Spleen (tissue), 11 donors: ENCODE measurements around the gene GDPD5. TPM values are rescaled to one million over a fixed set of nuclear protein-coding genes. Genes with fewer than 3 reads are reported as not detected.

Experiments
- DNase-seq: peaks from one replicate; pipeline ENCODE4 v3.0.0-alpha.2; 2020
- H3K27ac ChIP-seq, 8 donors: fragments of 200-600 bp; sonication (generic) in 7 of 8; 1 replicate in 4 of 8; 2 replicates in 4 of 8; pipeline versions ENCODE4 v1.5.0 to v1.8.0; 2016 to 2021; ENCODE audit warnings: inconsistent platforms in 4 of 8, mild to moderate bottlenecking in 4 of 8, moderate library complexity in 1 of 8
- H3K27me3 ChIP-seq, 7 donors: fragments of 200-600 bp; sonication (generic) in 6 of 7; replicated peaks in 1 of 7; 1 replicate in 4 of 7; 2 replicates in 3 of 7; pipeline versions ENCODE4 v1.5.0 to v1.8.0; 2016 to 2021; ENCODE audit warnings: inconsistent platforms in 3 of 7, mild to moderate bottlenecking in 1 of 7
- H3K36me3 ChIP-seq, 6 donors: fragments of 200-600 bp; sonication (generic) in 5 of 6; 1 replicate in 4 of 6; 2 replicates in 2 of 6; pipeline versions ENCODE4 v1.5.0 to v1.8.0; 2016 to 2021; ENCODE audit warnings: inconsistent platforms in 2 of 6
- H3K4me1 ChIP-seq, 6 donors: fragments of 200-600 bp; sonication (generic) in 5 of 6; 1 replicate in 3 of 6; 2 replicates in 3 of 6; pipeline versions ENCODE4 v1.5.0 to v1.8.0; 2016 to 2021; ENCODE audit warnings: inconsistent platforms in 3 of 6
- H3K4me3 ChIP-seq, 8 donors: fragments of 200-600 bp; sonication (generic) in 7 of 8; 1 replicate in 4 of 8; 2 replicates in 4 of 8; pipeline versions ENCODE4 v1.5.0 to v1.8.0; 2016 to 2021; ENCODE audit warnings: inconsistent platforms in 4 of 8, mild to moderate bottlenecking in 4 of 8, moderate library complexity in 2 of 8
- H3K9me3 ChIP-seq, 8 donors: fragments of 200-600 bp; sonication (generic) in 7 of 8; 1 replicate in 4 of 8; 2 replicates in 4 of 8; pipeline versions ENCODE4 v1.5.0 to v1.8.0; 2016 to 2021; ENCODE audit warnings: inconsistent platforms in 4 of 8
- POLR2A ChIP-seq, 3 donors: fragments of 450-650 bp; IDR thresholded peaks; one replicate each; pipeline ENCODE4 v1.5.1; 2017; ENCODE audit warnings: antibody characterized with exemption in 3 of 3, mild to moderate bottlenecking in 1 of 3
- POLR2AphosphoS5 ChIP-seq, 3 donors: sonication (generic); formaldehyde crosslinking; IDR thresholded peaks; one replicate each; pipeline ENCODE4 v1.5.1; 2017; ENCODE audit warnings: antibody characterized with exemption in 3 of 3
- WGBS, 5 donors: extraction: QIAGEN DNeasy Blood & Tissue Kit in 3 of 5; methylation state at CpG; one replicate each; pipeline versions ENCODE4 v1.1.5 to v1.1.7; 2013 to 2018; 5-methylcytosine and 5-hydroxymethylcytosine counted together
- intact Hi-C: fragments of 100-400 bp; cut with DNase I; formaldehyde crosslinking; loops from one replicate; pipeline ENCODE4 v1.15.0; 2023; ENCODE audit warnings: low total_unique reads
- polyA plus RNA-seq, 3 donors: library from polyadenylated mRNA; stranded (reverse); fragments of 200-250 nt; gene quantifications; one replicate each; pipeline ENCODE4 v1.2.1, GENCODE V29; 2013
- small RNA-seq, 4 donors: library from RNA; depleted of rRNA; stranded (forward); fragments of <200 nt; gene quantifications; one replicate each; pipeline ENCODE3, GENCODE V24; 2016
- total RNA-seq, 7 donors: library from RNA; depleted of rRNA in 3 of 7; stranded (reverse); fragments of >200 nt in 3 of 7; fragmentation: NEBNext Ultra II Directional in 4 of 7; extraction: Animal tissue kit (Norgen Biotek cat#: 25700) in 4 of 7; gene quantifications; one replicate each; pipeline versions ENCODE4 v1.1.0 to v1.2.1, GENCODE V29; 2016 to 2021
- TF ChIP-seq, protein P1 (sequence below), 11 experiments: fragments of 200-600 bp in 7 of 11; fragments of 450-650 bp in 4 of 11; sonication (generic) in 4 of 11; IDR thresholded peaks in 8 of 11; conservative IDR thresholded peaks in 3 of 11; 1 replicate in 7 of 11; 2 replicates in 4 of 11; pipeline versions ENCODE4 v1.4.0 to v1.8.0; 2016 to 2021; ENCODE audit warnings: antibody characterized with exemption in 11 of 11, inconsistent platforms in 4 of 11, mild to moderate bottlenecking in 1 of 11
- donor health status: healthy with polysubstance abuse.
- donor health status: DM: no; HTN: no; CAD: no; lungs with moderate emphysema.
- donor health status: DM: no; HTN: no; CAD: no.
- donor health status: Bipolar disorder and iron deficiency.
- donor health status: healthy.
- donor health status: DM: no; HTN: no; CAD: no.
- donor health status: DM: yes; HTN: yes; CAD: no.

Gene GDPD5
- total and polyA plus RNA-seq, 10 donors = 44.6 to 273 (median 146) TPM

DNA sequence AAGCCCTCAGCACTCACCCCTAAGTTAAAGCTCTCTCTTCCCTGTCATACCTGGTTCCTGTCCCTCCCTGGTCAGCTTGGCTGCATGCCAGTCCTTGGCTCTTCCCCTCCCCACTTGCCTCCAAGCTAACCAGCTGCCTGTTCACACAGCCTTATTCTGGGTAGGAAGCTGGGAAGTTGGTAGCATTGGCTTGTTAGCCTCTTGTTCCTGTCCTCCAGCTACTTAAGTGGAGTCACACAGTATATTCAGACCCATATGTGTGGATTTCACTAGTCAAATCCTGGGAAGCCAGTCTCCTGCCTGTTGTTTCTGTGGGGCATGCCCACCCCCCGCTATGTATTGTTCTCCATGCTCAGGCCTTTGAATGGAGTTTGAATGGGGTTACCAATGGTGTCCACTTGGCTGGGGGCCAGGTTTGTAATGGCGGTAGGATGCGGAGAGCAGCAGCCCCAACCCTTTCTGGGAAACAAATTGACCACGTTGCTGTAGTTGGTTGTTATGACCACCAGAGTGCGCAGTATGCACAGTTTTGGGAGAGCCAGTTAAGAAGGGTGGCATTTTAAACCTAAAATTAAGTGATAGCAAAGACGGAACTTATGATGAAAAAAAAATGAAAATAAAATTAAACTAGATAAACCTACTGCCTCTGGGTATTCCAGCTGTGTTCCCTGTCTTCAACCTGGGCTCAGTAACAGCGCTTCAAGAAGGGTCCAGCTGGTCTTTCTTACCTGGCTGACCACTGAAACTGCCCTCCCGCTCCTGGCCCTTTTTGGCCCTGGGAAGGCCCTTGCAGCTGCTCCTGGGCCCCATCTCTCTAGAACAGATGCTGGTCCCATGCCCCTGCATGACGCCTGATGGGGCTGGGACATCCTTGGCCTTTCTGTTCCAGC, 137.1 kb downstream of the GDPD5 start:
- Histone ChIP-seq H3K27ac (peak overlapping the region in 6 of 8 donors; percentile 47 to 77 (median 62)), H3K27me3 (peaks cover 0 to 10% (median 0%) of the 10 kb centered on the region in 7 donors), H3K4me3 (no peak overlapping the region), H3K36me3 (no peaks in the 10 kb centered on the region), H3K9me3 (no peaks in the 10 kb centered on the region), H3K4me1 (peaks cover 3 to 30% (median 22%) of the 10 kb centered on the region in 6 donors)
- peak; percentile 83 for DNase-seq
- intact Hi-C loops = no loop called here
- 26 to 30% (median 29%) methylated on average over 9 of the region's 9 CpGs for WGBS, 5 donors
- TF ChIP-seq, protein P1, sequence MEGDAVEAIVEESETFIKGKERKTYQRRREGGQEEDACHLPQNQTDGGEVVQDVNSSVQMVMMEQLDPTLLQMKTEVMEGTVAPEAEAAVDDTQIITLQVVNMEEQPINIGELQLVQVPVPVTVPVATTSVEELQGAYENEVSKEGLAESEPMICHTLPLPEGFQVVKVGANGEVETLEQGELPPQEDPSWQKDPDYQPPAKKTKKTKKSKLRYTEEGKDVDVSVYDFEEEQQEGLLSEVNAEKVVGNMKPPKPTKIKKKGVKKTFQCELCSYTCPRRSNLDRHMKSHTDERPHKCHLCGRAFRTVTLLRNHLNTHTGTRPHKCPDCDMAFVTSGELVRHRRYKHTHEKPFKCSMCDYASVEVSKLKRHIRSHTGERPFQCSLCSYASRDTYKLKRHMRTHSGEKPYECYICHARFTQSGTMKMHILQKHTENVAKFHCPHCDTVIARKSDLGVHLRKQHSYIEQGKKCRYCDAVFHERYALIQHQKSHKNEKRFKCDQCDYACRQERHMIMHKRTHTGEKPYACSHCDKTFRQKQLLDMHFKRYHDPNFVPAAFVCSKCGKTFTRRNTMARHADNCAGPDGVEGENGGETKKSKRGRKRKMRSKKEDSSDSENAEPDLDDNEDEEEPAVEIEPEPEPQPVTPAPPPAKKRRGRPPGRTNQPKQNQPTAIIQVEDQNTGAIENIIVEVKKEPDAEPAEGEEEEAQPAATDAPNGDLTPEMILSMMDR (IDR thresholded peaks at IDR 0.05 in 8 of 11, conservative IDR thresholded peaks at IDR 0.05 in 3 of 11) = peak; percentile 80 to 90 (median 85)
- TF ChIP-seq POLR2A (IDR thresholded peaks at IDR 0.05) (no peak), POLR2AphosphoS5 (IDR thresholded peaks at IDR 0.05) (peak in 2 of 3 donors; percentile 43 to 50)

DNA sequence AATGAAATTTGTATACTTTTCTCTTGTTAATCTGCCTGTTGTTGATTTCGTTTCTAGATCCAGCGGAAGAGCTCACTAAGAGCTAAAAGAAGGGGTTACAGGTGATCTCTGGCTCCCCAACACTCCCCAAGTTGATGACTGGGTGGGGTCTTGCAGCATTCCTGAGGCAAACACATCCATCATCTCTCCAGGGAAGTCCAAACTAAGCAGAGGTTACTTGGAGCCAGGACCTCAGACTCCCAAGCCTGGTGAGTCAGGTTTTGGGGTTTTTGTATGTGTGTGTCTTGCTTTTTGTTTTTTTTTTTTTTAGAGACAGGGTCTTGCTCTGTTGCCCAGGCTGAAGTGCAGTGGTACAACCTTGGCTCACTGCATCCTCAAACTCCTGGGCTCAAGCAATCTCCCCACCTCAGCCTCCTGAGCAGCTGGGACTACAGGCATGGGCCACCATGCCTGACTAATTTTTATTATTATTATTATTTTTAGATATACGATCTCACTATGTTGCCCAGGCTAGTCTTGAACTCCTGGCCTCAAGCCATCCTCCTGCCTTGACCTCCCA, 137.9 kb downstream of the GDPD5 start:
- Histone ChIP-seq H3K27ac (peak overlapping the region in 5 of 8 donors; percentile 53 to 77 (median 64)), H3K9me3 (no peaks in the 10 kb centered on the region), H3K36me3 (no peaks in the 10 kb centered on the region), H3K4me3 (no peak overlapping the region), H3K4me1 (peaks cover 3 to 36% (median 29%) of the 10 kb centered on the region in 6 donors), H3K27me3 (peaks cover 0 to 10% (median 0%) of the 10 kb centered on the region in 7 donors)
- 63 to 84% (median 79%) methylated on average over 3 of the region's 3 CpGs for WGBS, 5 donors
- TF ChIP-seq, protein P1 (IDR thresholded peaks at IDR 0.05 in 8 of 11, conservative IDR thresholded peaks at IDR 0.05 in 3 of 11) = no peak
- TF ChIP-seq POLR2AphosphoS5 (IDR thresholded peaks at IDR 0.05) = no peak
- no peak for TF ChIP-seq POLR2A (IDR thresholded peaks at IDR 0.05)
- DNase-seq = no peak
- intact Hi-C loops = no loop called here

DNA sequence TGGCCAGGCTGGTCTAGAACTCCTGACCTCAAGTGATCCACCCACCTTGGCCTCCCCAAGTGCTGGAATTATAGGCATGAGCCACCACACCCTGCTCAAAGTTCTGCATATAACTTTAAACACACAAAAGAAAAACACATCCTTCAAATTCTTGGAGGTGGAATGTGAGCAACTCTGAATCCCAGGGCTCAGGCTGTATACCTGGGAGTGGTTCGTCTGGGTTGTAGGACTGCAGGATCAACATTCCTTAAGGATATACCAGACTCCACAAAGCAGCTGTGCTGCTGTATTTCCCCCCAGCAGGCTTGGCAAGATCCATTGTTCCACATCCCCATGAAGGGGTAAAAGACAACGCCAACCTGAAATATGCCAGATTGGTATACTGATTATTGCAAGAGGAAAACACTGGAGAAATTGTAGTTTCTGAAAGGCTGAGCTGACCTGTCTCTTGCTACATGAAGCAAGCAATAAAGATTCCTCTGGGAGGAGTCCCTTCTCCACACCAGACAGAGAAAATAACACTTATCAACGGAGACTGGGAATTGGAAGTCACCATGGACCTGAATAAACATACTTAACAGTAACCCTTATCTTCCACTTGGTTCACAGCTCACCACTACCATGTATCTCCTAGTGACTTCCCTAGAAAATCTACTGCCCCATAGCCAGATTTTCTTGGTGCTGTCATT, 138.7 kb downstream of the GDPD5 start:
- intact Hi-C loops = no loop called here
- Histone ChIP-seq H3K4me1 (peaks cover 3 to 38% (median 29%) of the 10 kb centered on the region in 6 donors), H3K9me3 (no peaks in the 10 kb centered on the region), H3K4me3 (no peak overlapping the region), H3K36me3 (no peaks in the 10 kb centered on the region), H3K27me3 (peaks cover 0 to 10% (median 0%) of the 10 kb centered on the region in 7 donors), H3K27ac (no peak overlapping the region)
- TF ChIP-seq POLR2AphosphoS5 (IDR thresholded peaks at IDR 0.05) = no peak
- TF ChIP-seq, protein P1 (IDR thresholded peaks at IDR 0.05 in 8 of 11, conservative IDR thresholded peaks at IDR 0.05 in 3 of 11) = no peak
- no peak for TF ChIP-seq POLR2A (IDR thresholded peaks at IDR 0.05)
- 74 to 87% (median 84%) methylated on average over 3 of the region's 3 CpGs for WGBS, 5 donors
- DNase-seq = no peak

Small RNAs within 50 kb of the gene (small RNA-seq; reads per million reads assigned to genes)
- 0 reads per million in 4 donors for gene SNORD15A
- gene SNORD15B = 79.7 to 194 (median 117) reads per million in 4 donors

Other genes starting within 250 kb of the GDPD5 start
- gene ARRB1, start 174.3 kb downstream of the GDPD5 start, total RNA-seq = 100 to 1,000 TPM in 3 of 7 donors, 10 to 100 TPM in 4; 77.7 to 139 (median 84.8) TPM
- 10 to 100 TPM; 11.6 to 49.3 (median 13.1) TPM for gene ARRB1, start 174.3 kb downstream of the GDPD5 start, polyA plus RNA-seq
- gene RPS3, start 126.4 kb downstream of the GDPD5 start, total RNA-seq = 1,000 to 10,000 TPM; 1,482 to 2,624 (median 2,197) TPM
- 1,000 to 10,000 TPM; 4,940 to 5,449 (median 5,352) TPM for gene RPS3, start 126.4 kb downstream of the GDPD5 start, polyA plus RNA-seq
- gene KLHL35, start 92.7 kb downstream of the GDPD5 start, total RNA-seq = 1 to 10 TPM in 6 of 7 donors, under 1 TPM in 1; 0.19 to 3.5 (median 1.8) TPM
- gene KLHL35, start 92.7 kb downstream of the GDPD5 start, polyA plus RNA-seq = 1 to 10 TPM; 2.0 to 3.8 (median 2.8) TPM
- gene SERPINH1, start 36.3 kb upstream of the GDPD5 start, total RNA-seq = 100 to 1,000 TPM in 2 of 7 donors, 10 to 100 TPM in 5; 54.9 to 145 (median 87.5) TPM
- 10 to 100 TPM; 19.0 to 39.1 (median 33.0) TPM for gene SERPINH1, start 36.3 kb upstream of the GDPD5 start, polyA plus RNA-seq
- 1 to 10 TPM; 1.4 to 3.3 (median 2.2) TPM for gene MAP6, start 143.1 kb upstream of the GDPD5 start, total RNA-seq
- 1 to 10 TPM; 1.3 to 9.0 (median 5.2) TPM for gene MAP6, start 143.1 kb upstream of the GDPD5 start, polyA plus RNA-seq
- under 1 TPM in 1 of 7 donors, not detected in 6; 0.23 TPM for gene MOGAT2, start 191.9 kb upstream of the GDPD5 start, total RNA-seq
- gene MOGAT2, start 191.9 kb upstream of the GDPD5 start, polyA plus RNA-seq = under 1 TPM; 0.03 to 0.23 (median 0.20) TPM
- gene DGAT2, start 242.8 kb upstream of the GDPD5 start, total RNA-seq = 10 to 100 TPM; 14.1 to 71.7 (median 22.5) TPM
- gene DGAT2, start 242.8 kb upstream of the GDPD5 start, polyA plus RNA-seq = 1 to 10 TPM; 3.5 to 9.5 (median 6.4) TPM